HFFc6 (cell line): ENCODE data around the gene UVRAG. TPM values are rescaled to one million over a fixed set of nuclear protein-coding genes. Genes with fewer than 3 reads are reported as not detected.

Source experiments
- DNase-seq: peaks from one replicate; pipeline ENCODE4 v3.0.0-alpha.2; 2018
- H3K27ac Mint-ChIP-seq: 2 replicates; pipeline ENCODE4 v1.8.0; 2020; ENCODE audit warnings: mild to moderate bottlenecking, mixed read lengths
- H3K27me3 Mint-ChIP-seq: 2 replicates; pipeline ENCODE4 v1.8.0; 2021; ENCODE audit warnings: mild to moderate bottlenecking, moderate library complexity, mixed read lengths; ENCODE audit not compliant: insufficient read depth
- H3K36me3 Mint-ChIP-seq: 2 replicates; pipeline ENCODE4 v1.8.0; 2021; ENCODE audit warnings: low read depth, mixed read lengths
- H3K4me1 Mint-ChIP-seq: 2 replicates; pipeline ENCODE4 v1.8.0; 2020; ENCODE audit warnings: low read depth, mixed read lengths
- H3K4me3 Mint-ChIP-seq: 2 replicates; pipeline ENCODE4 v1.8.0; 2020; ENCODE audit warnings: mild to moderate bottlenecking, moderate library complexity, mixed read lengths
- H3K9me3 Mint-ChIP-seq: 2 replicates; pipeline ENCODE4 v1.8.0; 2020; ENCODE audit warnings: mild to moderate bottlenecking, mixed read lengths
- total RNA-seq, 6 experiments: library from RNA; stranded (reverse); fragmentation: NEBNext Ultra II Directional; extraction: Animal tissue kit (Norgen Biotek cat#: 25700); gene quantifications; 2 replicates in 1 of 6; 3 replicates in 5 of 6; pipeline ENCODE4 v1.2.3, GENCODE V29; 2021
- TF ChIP-seq, protein P1 (sequence below): fragments of 200-600 bp; sonication (generic); IDR thresholded peaks from 2 replicates; pipeline ENCODE4 v1.5.0; 2021; ENCODE audit warnings: antibody characterized with exemption, mild to moderate bottlenecking

UVRAG gene
- total RNA-seq, 6 experiments from 2014 or later = 9.4 to 12.9 (median 10.7) TPM

GRCh38 chr11:76083563-76084451 lies 268.8 kb downstream of the UVRAG start:
- peak overlapping the region; percentile 59 for H3K27ac Mint-ChIP-seq
- H3K4me1 Mint-ChIP-seq = peaks cover 58% of the 10 kb centered on the region
- no peaks in the 10 kb centered on the region for H3K9me3 Mint-ChIP-seq

GRCh38 chr11:76085270-76085669 lies 270.3 kb downstream of the UVRAG start:
- TF ChIP-seq, protein P1, sequence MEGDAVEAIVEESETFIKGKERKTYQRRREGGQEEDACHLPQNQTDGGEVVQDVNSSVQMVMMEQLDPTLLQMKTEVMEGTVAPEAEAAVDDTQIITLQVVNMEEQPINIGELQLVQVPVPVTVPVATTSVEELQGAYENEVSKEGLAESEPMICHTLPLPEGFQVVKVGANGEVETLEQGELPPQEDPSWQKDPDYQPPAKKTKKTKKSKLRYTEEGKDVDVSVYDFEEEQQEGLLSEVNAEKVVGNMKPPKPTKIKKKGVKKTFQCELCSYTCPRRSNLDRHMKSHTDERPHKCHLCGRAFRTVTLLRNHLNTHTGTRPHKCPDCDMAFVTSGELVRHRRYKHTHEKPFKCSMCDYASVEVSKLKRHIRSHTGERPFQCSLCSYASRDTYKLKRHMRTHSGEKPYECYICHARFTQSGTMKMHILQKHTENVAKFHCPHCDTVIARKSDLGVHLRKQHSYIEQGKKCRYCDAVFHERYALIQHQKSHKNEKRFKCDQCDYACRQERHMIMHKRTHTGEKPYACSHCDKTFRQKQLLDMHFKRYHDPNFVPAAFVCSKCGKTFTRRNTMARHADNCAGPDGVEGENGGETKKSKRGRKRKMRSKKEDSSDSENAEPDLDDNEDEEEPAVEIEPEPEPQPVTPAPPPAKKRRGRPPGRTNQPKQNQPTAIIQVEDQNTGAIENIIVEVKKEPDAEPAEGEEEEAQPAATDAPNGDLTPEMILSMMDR = no peak
- Mint-ChIP-seq H3K4me3 (no peak overlapping the region), H3K27ac (no peak overlapping the region), H3K36me3 (peaks cover 1% of the 10 kb centered on the region; the same call in 1 of the 2 replicates), H3K4me1 (peaks cover 54% of the 10 kb centered on the region), H3K9me3 (no peaks in the 10 kb centered on the region), H3K27me3 (no peaks in the 10 kb centered on the region)
- no peak for DNase-seq

More at GRCh38 chr11:76083563-76084451, 268.8 kb downstream of the UVRAG start:
- no peaks in the 10 kb centered on the region for H3K36me3 Mint-ChIP-seq
- TF ChIP-seq, protein P1 = no peak
- H3K4me3 Mint-ChIP-seq = peak overlapping the region; percentile 25; the same call in 1 of the 2 replicates
- H3K27me3 Mint-ChIP-seq = no peaks in the 10 kb centered on the region
- DNase-seq = no peak

DNA sequence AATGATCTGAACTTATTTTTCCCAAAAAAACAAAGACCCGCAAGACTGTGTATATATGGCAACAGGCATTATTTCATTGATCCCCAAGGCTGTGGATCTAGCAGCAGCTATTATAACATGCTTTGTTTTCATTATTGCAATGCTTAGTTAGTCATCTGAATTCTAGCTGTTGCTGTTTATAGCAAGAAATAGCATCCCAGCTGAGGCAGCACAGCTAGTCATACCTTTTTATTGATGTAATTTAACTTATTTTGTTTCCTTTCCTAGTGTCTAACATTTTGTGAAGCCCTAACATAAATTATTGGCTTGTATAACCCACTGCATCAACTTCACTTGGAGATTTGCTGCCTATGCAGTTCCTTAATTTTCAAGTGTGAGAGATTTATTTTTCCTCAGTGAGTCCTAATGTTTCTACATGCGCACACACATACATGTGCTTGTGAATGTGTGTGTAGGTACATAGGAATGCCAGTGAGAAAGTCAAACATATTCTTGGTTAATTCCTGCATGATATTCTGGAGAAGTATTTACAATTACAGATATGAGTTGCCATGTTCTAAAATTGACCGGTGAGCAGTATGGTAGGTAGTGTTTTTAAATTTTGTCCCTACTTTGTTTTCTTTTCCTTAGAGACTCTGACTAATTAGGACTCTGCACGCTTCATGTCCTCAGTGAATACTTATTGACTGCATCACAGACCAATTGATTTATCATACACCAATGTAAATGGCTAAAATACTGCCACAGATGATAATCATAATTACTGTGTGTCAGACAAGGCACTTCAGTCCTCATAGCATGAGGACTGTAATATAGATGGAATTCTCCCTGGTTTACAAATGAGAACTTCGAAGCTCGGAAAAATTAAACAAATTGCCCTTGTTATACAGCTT lies 272.0 kb downstream of the UVRAG start:
- peak overlapping the region; percentile 19; the same call in 1 of the 2 replicates for H3K4me3 Mint-ChIP-seq
- peaks cover 9% of the 10 kb centered on the region; the same call in 1 of the 2 replicates for H3K9me3 Mint-ChIP-seq
- TF ChIP-seq, protein P1 = no peak
- H3K36me3 Mint-ChIP-seq = peaks cover 18% of the 10 kb centered on the region
- peak; percentile 81 for DNase-seq
- H3K4me1 Mint-ChIP-seq = peaks cover 54% of the 10 kb centered on the region
- peak overlapping the region; percentile 78 for H3K27ac Mint-ChIP-seq
- H3K27me3 Mint-ChIP-seq = no peaks in the 10 kb centered on the region

GRCh38 chr11:76087749-76088148 lies 272.7 kb downstream of the UVRAG start:
- H3K4me1 Mint-ChIP-seq = peaks cover 53% of the 10 kb centered on the region
- peaks cover 13% of the 10 kb centered on the region for H3K9me3 Mint-ChIP-seq
- TF ChIP-seq, protein P1 = no peak
- peak overlapping the region; percentile 78 for H3K27ac Mint-ChIP-seq
- H3K36me3 Mint-ChIP-seq = peaks cover 25% of the 10 kb centered on the region
- no peak overlapping the region for H3K4me3 Mint-ChIP-seq
- no peaks in the 10 kb centered on the region for H3K27me3 Mint-ChIP-seq
- DNase-seq = no peak

DNA sequence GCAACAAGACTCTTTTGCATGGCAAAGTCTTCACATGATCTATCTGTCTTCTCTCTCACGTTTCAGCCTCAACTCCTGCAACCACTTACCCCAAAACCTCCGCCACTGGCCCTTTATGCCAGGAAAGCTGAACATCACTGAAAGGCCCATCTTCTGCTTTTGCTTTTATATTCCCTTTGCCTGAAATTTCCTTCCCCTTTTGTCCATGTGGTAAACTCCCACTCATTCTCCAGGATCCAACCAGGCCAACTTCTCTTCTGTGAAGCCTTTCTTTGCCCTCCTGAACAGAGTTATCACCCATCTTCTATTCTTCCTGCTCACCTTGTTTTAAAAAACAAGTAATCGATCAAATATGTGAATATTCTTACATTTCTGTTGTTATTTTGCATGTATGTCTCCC lies 273.5 kb downstream of the UVRAG start:
- H3K4me3 Mint-ChIP-seq = no peak overlapping the region
- H3K9me3 Mint-ChIP-seq = peaks cover 13% of the 10 kb centered on the region
- TF ChIP-seq, protein P1 = no peak
- DNase-seq = no peak
- peaks cover 45% of the 10 kb centered on the region for H3K4me1 Mint-ChIP-seq
- H3K27ac Mint-ChIP-seq = peak overlapping the region; percentile 16
- peaks cover 28% of the 10 kb centered on the region for H3K36me3 Mint-ChIP-seq
- no peaks in the 10 kb centered on the region for H3K27me3 Mint-ChIP-seq
